ENCODE results near the gene AFF3. TPM values are rescaled to one million over a fixed set of nuclear protein-coding genes. Genes with fewer than 3 reads are reported as not detected.

AFF3 gene
- total RNA-seq, 4 donors from 2014 or later = 3.1 to 5.0 (median 3.7) TPM

DNA sequence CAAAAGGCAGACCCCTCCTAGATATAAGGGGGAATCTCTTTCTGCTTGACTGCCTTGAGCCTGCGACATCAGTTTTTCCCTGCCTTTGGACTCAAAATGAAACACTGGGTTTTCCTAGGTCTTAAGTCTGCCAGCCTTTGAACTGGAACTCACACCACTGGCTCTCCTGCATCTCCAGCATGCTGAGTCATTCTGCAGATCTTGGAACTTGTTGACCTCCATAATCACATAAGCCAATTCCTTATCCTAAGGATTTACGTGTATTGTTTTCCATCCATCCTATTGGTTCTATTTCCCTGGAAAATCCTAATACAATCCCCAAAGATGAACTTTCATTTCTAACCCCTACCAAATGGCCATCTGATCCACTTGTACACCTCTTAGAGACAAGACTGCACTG is 88.0 kb downstream of the AFF3 start:
- Histone ChIP-seq H3K36me3 (no peaks in the 10 kb centered on the region), H3K27me3 (no peaks in the 10 kb centered on the region), H3K27ac (no peak overlapping the region), H3K4me3 (no peak overlapping the region), H3K4me1 (no peaks in the 10 kb centered on the region), H3K9me3 (no peaks in the 10 kb centered on the region)
- 97% methylated on average over 2 of the region's 2 CpGs for WGBS
- no peak for DNase-seq (ENCODE audit: low spot score in 2 of 2)
- TF ChIP-seq POLR2A (IDR thresholded peaks at IDR 0.05) (no peak), POLR2AphosphoS5 (IDR thresholded peaks at IDR 0.05) (no peak), EP300 (IDR thresholded peaks at IDR 0.05) (no peak)
- TF ChIP-seq, protein P1, sequence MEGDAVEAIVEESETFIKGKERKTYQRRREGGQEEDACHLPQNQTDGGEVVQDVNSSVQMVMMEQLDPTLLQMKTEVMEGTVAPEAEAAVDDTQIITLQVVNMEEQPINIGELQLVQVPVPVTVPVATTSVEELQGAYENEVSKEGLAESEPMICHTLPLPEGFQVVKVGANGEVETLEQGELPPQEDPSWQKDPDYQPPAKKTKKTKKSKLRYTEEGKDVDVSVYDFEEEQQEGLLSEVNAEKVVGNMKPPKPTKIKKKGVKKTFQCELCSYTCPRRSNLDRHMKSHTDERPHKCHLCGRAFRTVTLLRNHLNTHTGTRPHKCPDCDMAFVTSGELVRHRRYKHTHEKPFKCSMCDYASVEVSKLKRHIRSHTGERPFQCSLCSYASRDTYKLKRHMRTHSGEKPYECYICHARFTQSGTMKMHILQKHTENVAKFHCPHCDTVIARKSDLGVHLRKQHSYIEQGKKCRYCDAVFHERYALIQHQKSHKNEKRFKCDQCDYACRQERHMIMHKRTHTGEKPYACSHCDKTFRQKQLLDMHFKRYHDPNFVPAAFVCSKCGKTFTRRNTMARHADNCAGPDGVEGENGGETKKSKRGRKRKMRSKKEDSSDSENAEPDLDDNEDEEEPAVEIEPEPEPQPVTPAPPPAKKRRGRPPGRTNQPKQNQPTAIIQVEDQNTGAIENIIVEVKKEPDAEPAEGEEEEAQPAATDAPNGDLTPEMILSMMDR (IDR thresholded peaks at IDR 0.05) = no peak

DNA sequence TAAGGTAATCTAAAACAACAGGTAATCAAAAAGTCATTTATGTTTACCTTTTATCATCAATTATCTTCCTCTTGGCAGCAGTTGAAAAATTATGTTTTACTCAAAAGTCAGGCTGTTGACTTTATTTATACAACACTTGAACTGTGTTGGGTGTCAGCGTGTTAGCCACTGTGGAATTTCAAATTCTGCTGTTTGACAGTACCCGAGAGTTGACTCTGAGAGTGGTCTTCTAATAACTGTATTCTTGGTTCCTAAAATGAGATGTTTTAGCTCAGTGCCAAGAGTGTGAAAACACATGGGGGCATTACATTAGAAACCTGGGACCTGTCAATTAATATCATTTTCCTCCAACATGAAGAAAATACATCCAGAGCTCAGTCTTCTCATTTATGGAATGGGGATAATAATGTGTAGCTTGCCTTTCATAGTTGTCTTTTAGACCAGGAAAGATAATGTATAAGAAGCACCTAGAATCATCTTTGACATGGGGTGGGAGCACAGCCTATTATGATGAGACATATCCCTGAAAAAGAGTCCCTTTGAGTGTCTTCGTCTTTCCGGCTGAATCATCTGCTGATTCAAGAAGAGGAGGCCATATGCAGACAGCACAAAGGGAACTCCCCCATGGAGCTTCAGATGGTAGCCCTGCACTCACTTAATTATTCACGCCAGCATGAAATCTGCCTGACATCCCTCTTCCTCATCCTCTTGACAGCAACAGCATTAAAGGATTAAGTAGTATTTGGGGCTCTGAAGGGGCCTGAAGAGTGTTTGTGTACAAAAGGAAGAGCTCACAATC is 89.1 kb downstream of the AFF3 start:
- TF ChIP-seq, protein P1 (IDR thresholded peaks at IDR 0.05) = no peak
- no peak for TF ChIP-seq POLR2AphosphoS5 (IDR thresholded peaks at IDR 0.05)
- no peak for TF ChIP-seq EP300 (IDR thresholded peaks at IDR 0.05)
- TF ChIP-seq POLR2A (IDR thresholded peaks at IDR 0.05) = no peak
- Histone ChIP-seq H3K4me1 (no peaks in the 10 kb centered on the region), H3K36me3 (no peaks in the 10 kb centered on the region), H3K4me3 (no peak overlapping the region), H3K27me3 (no peaks in the 10 kb centered on the region), H3K9me3 (no peaks in the 10 kb centered on the region), H3K27ac (no peak overlapping the region)
- no peak for DNase-seq (ENCODE audit: low spot score in 2 of 2)
- 91% methylated on average over 5 of the region's 5 CpGs for WGBS

DNA sequence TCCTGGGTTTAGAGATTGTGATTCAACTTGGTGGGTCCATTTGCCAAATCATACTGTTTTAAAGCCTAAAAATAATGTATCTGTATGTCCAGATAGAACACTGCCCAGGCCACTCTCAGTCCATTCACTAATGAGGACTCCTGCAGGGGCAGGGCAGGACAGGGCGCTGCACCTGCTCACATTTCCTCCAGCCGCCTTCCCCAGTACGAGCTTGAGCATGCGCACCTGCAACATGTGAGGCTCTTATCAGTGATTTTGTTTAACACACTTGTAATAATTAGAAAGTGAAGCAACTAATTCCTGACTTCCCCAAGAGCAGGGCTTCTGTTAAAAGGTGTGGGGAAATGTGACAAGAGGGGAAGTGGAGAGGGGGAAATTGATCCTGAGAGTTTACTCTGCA is 89.7 kb downstream of the AFF3 start:
- WGBS = 92% methylated on average over 4 of the region's 4 CpGs
- TF ChIP-seq POLR2AphosphoS5 (IDR thresholded peaks at IDR 0.05) = no peak
- no peak for DNase-seq (ENCODE audit: low spot score in 2 of 2)
- no peaks in the 10 kb centered on the region for H3K4me1 ChIP-seq
- no peaks in the 10 kb centered on the region for H3K27me3 ChIP-seq
- no peaks in the 10 kb centered on the region for H3K9me3 ChIP-seq
- no peak overlapping the region for H3K4me3 ChIP-seq
- no peak overlapping the region for H3K27ac ChIP-seq
- no peaks in the 10 kb centered on the region for H3K36me3 ChIP-seq

DNA sequence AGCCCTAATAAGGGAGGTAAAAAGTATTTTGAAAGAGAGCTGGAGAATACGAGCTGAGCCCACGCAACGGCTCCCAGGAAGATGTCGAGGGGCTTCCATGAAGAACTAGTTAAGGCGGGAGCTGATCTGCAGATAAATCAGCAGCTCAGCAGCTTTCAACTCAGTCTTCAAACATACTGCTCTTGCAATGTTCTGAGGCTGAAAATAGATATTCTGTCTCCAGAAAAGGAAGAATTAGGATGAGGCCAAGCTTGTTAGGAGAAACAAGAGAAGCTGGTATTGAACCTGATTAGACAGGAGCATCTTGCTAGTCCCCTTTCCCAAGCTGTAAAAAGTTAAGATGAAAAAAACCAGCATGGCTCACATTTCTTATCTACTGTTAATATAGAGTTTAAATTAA is 91.1 kb downstream of the AFF3 start:
- no peaks in the 10 kb centered on the region for H3K36me3 ChIP-seq
- TF ChIP-seq POLR2A (IDR thresholded peaks at IDR 0.05) = no peak
- no peak for TF ChIP-seq POLR2AphosphoS5 (IDR thresholded peaks at IDR 0.05)
- TF ChIP-seq, protein P1 (IDR thresholded peaks at IDR 0.05) = no peak
- no peak for TF ChIP-seq EP300 (IDR thresholded peaks at IDR 0.05)
- DNase-seq (ENCODE audit: low spot score in 2 of 2) = no peak
- 82% methylated on average over 5 of the region's 5 CpGs for WGBS
- H3K9me3 ChIP-seq = no peaks in the 10 kb centered on the region
- no peaks in the 10 kb centered on the region for H3K4me1 ChIP-seq
- no peaks in the 10 kb centered on the region for H3K27me3 ChIP-seq
- H3K27ac ChIP-seq = no peak overlapping the region
- H3K4me3 ChIP-seq = no peak overlapping the region

DNA sequence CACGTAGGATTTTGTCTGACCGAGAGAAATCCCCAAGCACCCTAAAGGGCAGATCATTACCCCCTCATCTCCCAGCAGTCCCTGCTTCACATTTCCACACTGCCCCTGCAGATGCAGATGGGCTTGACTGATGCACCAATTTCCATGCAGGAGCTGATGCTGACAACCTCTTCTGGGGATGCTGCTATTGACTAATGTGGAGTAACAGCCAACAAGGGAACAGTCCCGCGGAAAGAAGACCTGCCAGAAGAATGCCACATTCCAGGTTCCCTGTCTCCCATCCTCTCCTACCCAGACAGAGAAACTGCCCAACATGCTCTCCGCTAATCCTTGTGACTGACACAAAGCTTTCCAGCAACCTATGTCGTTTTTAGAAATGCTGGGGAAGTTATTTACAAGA is 91.7 kb downstream of the AFF3 start:
- Histone ChIP-seq H3K4me3 (no peak overlapping the region), H3K36me3 (no peaks in the 10 kb centered on the region), H3K27ac (no peak overlapping the region), H3K4me1 (no peaks in the 10 kb centered on the region), H3K9me3 (no peaks in the 10 kb centered on the region), H3K27me3 (no peaks in the 10 kb centered on the region)
- 83% methylated on average over 6 of the region's 6 CpGs for WGBS
- TF ChIP-seq POLR2AphosphoS5 (IDR thresholded peaks at IDR 0.05) = no peak
- no peak for TF ChIP-seq POLR2A (IDR thresholded peaks at IDR 0.05)
- TF ChIP-seq, protein P1 (IDR thresholded peaks at IDR 0.05) = no peak
- TF ChIP-seq EP300 (IDR thresholded peaks at IDR 0.05) = no peak
- no peak for DNase-seq (ENCODE audit: low spot score in 2 of 2)
